Stimulated activated CD4-positive, alpha-beta T cell treated with anti-CD3 and anti-CD28 coated beads, Interleukin-1b, Interleukin-23, amount 100 ng/mL, for 24 hours (primary cell): ENCODE data around the gene GCH1.
"Not testable (repeated sequence)": the region's sequence is repeated elsewhere in the genome, so short reads cannot be mapped to it uniquely, and the experiment has no call there.

Experiments
- DNase-seq, 4 experiments: peaks; one replicate each; pipeline ENCODE4 v3.0.0-alpha.2; 2020; ENCODE audit warnings: low read depth in 4 of 4, low spot score in 1 of 4

GCH1 gene

GRCh38 chr14:54902521-54903420, at the start of gene GCH1:
Gene GCH1, minus strand, starts transcription at chr14:54902826. Its CDS starts 163 bp downstream, at chr14:54902663.
- DNase-seq, result peak; percentile 38 to 70 (median 60)

GRCh38 chr14:54947230-54947629, 44.6 kb upstream of the GCH1 start:
- no peak for DNase-seq

- no peak for DNase-seq
These were observed 43.9 kb upstream of the GCH1 start for GRCh38 chr14:54946500-54946899.

GRCh38 chr14:54944737-54945391, 42.2 kb upstream of the GCH1 start:
- no peak for DNase-seq

GRCh38 chr14:54942913-54943312, 40.3 kb upstream of the GCH1 start:
- DNase-seq, result no peak

GRCh38 chr14:54936816-54937215, 34.2 kb upstream of the GCH1 start:
- no peak for DNase-seq

- DNase-seq, result no peak
These were observed 33.3 kb upstream of the GCH1 start for GRCh38 chr14:54935958-54936357.

GRCh38 chr14:54935100-54935499, 32.5 kb upstream of the GCH1 start:
- DNase-seq, result no peak

- no peak for DNase-seq
These were observed 30.4 kb upstream of the GCH1 start for GRCh38 chr14:54933006-54933405.

GRCh38 chr14:54931598-54932340, 29.1 kb upstream of the GCH1 start:
- no peak for DNase-seq

GRCh38 chr14:54931101-54931500, 28.5 kb upstream of the GCH1 start:
- no peak for DNase-seq

- no peak for DNase-seq
These were observed 26.9 kb upstream of the GCH1 start for GRCh38 chr14:54929556-54929955.

- no peak for DNase-seq
These were observed 25.6 kb upstream of the GCH1 start for GRCh38 chr14:54928216-54928615.

GRCh38 chr14:54927551-54927950, 24.9 kb upstream of the GCH1 start:
- DNase-seq, result no peak

- DNase-seq, result not testable (repeated sequence)
These were observed 23.9 kb upstream of the GCH1 start for GRCh38 chr14:54926570-54926969.

GRCh38 chr14:54922598-54922997, 20.0 kb upstream of the GCH1 start:
- no peak for DNase-seq

GRCh38 chr14:54920052-54920451, 17.4 kb upstream of the GCH1 start:
- no peak for DNase-seq

- DNase-seq, result no peak
These were observed 16.7 kb upstream of the GCH1 start for GRCh38 chr14:54919330-54919729.

- DNase-seq, result no peak
These were observed 15.8 kb upstream of the GCH1 start for GRCh38 chr14:54918427-54918826.

- no peak for DNase-seq
These were observed 13.5 kb upstream of the GCH1 start for GRCh38 chr14:54916101-54916500.

- no peak for DNase-seq
These were observed 7.4 kb upstream of the GCH1 start for GRCh38 chr14:54909817-54910558.
